Measurements from ENCODE around the gene EXOC4. TPM values are rescaled to one million over a fixed set of nuclear protein-coding genes. Genes with fewer than 3 reads are reported as not detected.

Gene EXOC4
- total RNA-seq, 1 experiment from 2014 or later, result 71.0 TPM

DNA sequence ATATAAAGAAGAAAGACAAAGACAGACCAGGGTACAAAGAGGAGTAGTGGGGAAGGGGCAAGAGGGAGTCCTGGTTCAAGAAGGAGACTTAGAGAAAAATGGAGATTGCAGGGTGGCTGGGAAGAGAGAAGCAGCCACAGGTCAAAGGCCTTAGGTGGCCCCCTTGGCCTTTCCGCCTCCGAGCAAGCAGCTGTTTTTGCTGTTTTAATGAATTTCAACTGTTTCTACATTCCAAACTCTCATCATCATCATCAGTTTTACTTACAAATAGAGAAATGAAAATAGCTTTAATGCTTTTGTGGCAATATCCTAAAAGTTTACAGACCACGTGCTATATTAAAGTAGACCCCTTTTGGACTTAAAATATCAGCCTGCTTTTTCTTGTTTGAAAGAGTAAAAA, 399.7 kb downstream of the EXOC4 start:
- POLR2A ChIA-PET, result no interaction called here
- TF ChIP-seq, protein P1, sequence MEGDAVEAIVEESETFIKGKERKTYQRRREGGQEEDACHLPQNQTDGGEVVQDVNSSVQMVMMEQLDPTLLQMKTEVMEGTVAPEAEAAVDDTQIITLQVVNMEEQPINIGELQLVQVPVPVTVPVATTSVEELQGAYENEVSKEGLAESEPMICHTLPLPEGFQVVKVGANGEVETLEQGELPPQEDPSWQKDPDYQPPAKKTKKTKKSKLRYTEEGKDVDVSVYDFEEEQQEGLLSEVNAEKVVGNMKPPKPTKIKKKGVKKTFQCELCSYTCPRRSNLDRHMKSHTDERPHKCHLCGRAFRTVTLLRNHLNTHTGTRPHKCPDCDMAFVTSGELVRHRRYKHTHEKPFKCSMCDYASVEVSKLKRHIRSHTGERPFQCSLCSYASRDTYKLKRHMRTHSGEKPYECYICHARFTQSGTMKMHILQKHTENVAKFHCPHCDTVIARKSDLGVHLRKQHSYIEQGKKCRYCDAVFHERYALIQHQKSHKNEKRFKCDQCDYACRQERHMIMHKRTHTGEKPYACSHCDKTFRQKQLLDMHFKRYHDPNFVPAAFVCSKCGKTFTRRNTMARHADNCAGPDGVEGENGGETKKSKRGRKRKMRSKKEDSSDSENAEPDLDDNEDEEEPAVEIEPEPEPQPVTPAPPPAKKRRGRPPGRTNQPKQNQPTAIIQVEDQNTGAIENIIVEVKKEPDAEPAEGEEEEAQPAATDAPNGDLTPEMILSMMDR (IDR thresholded peaks at IDR 0.05), result no peak
- no peak for TF ChIP-seq POLR2AphosphoS5 (IDR thresholded peaks at IDR 0.05; ENCODE audit: low read depth, low read length)
- no peak for TF ChIP-seq SIN3A (IDR thresholded peaks at IDR 0.05; ENCODE audit: borderline replicate concordance, insufficient read depth, low read depth, low read length)
- no peak for TF ChIP-seq TCF7L2 (IDR thresholded peaks at IDR 0.05; ENCODE audit: low read depth, low read length)
- in situ Hi-C loops (cut with HindIII; ENCODE audit: low pct_unique_long_range_greater_than_20kb, low sequenced_read_pairs), result no loop called here
- Histone ChIP-seq H3K27ac (ENCODE audit: low read length) (no peak overlapping the region), H3K4me3 (ENCODE audit: low read depth in 2 of 2, low read length in 2 of 2) (no peak overlapping the region), H3K36me3 (ENCODE audit: control insufficient read depth, insufficient read depth, low read length) (no peaks in the 10 kb centered on the region), H3K4me1 (ENCODE audit: control insufficient read depth, insufficient read depth, low read length) (no peaks in the 10 kb centered on the region), H3K9me3 (ENCODE audit: control insufficient read depth, insufficient read depth, low read depth, low read length) (no peaks in the 10 kb centered on the region), H3K27me3 (ENCODE audit: control insufficient read depth, insufficient read depth, low read length) (no peaks in the 10 kb centered on the region)
- CTCF ChIA-PET, result no interaction called here
- intact Hi-C loops (cut with micrococcal nuclease; ENCODE audit: unreplicated experiment), result no loop called here
- DNase-seq (ENCODE audit: low read depth, low spot score) (no peak), ATAC-seq (no peak)
- BruUV-seq (replicated peaks), result no TSS peak

DNA sequence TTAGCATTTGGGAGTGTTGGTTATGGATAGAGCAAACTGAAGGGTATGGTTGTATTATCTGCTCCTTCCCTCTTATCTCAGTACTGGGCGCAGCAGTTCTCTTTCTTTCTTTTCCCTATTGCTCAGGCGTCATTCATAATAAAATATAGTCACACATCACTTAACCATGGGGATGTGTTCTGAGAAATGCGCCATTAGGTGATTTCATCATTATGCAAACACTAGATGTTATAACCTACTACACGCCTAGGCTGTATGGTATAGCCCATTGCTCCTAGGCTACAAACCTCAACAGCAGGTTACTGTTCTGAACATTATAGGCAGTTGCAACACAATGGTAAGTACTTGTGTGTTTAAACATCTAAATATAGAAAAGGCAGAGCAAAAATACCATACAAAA, 401.7 kb downstream of the EXOC4 start:
- Histone ChIP-seq H3K27ac (ENCODE audit: low read length) (no peak overlapping the region), H3K4me1 (ENCODE audit: control insufficient read depth, insufficient read depth, low read length) (no peaks in the 10 kb centered on the region), H3K9me3 (ENCODE audit: control insufficient read depth, insufficient read depth, low read depth, low read length) (no peaks in the 10 kb centered on the region), H3K4me3 (ENCODE audit: low read depth in 2 of 2, low read length in 2 of 2) (no peak overlapping the region), H3K27me3 (ENCODE audit: control insufficient read depth, insufficient read depth, low read length) (no peaks in the 10 kb centered on the region), H3K36me3 (ENCODE audit: control insufficient read depth, insufficient read depth, low read length) (no peaks in the 10 kb centered on the region)
- in situ Hi-C loops (cut with HindIII; ENCODE audit: low pct_unique_long_range_greater_than_20kb, low sequenced_read_pairs) (no loop called here), intact Hi-C loops (cut with micrococcal nuclease; ENCODE audit: unreplicated experiment) (no loop called here)
- no peak for DNase-seq (ENCODE audit: low read depth, low spot score)
- BruUV-seq (replicated peaks), result no TSS peak
- ChIA-PET POLR2A (no interaction called here), CTCF (no interaction called here)
- TF ChIP-seq SIN3A (IDR thresholded peaks at IDR 0.05; ENCODE audit: borderline replicate concordance, insufficient read depth, low read depth, low read length) (no peak), POLR2AphosphoS5 (IDR thresholded peaks at IDR 0.05; ENCODE audit: low read depth, low read length) (no peak), TCF7L2 (IDR thresholded peaks at IDR 0.05; ENCODE audit: low read depth, low read length) (no peak)
- TF ChIP-seq, protein P2, sequence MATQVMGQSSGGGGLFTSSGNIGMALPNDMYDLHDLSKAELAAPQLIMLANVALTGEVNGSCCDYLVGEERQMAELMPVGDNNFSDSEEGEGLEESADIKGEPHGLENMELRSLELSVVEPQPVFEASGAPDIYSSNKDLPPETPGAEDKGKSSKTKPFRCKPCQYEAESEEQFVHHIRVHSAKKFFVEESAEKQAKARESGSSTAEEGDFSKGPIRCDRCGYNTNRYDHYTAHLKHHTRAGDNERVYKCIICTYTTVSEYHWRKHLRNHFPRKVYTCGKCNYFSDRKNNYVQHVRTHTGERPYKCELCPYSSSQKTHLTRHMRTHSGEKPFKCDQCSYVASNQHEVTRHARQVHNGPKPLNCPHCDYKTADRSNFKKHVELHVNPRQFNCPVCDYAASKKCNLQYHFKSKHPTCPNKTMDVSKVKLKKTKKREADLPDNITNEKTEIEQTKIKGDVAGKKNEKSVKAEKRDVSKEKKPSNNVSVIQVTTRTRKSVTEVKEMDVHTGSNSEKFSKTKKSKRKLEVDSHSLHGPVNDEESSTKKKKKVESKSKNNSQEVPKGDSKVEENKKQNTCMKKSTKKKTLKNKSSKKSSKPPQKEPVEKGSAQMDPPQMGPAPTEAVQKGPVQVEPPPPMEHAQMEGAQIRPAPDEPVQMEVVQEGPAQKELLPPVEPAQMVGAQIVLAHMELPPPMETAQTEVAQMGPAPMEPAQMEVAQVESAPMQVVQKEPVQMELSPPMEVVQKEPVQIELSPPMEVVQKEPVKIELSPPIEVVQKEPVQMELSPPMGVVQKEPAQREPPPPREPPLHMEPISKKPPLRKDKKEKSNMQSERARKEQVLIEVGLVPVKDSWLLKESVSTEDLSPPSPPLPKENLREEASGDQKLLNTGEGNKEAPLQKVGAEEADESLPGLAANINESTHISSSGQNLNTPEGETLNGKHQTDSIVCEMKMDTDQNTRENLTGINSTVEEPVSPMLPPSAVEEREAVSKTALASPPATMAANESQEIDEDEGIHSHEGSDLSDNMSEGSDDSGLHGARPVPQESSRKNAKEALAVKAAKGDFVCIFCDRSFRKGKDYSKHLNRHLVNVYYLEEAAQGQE (IDR thresholded peaks at IDR 0.05; ENCODE audit: insufficient read depth in 1 of 2, low read depth in 2 of 2, low read length in 1 of 2), result no peak
- TF ChIP-seq, protein P1 (IDR thresholded peaks at IDR 0.05), result no peak
- ATAC-seq, result no peak

Measured in Panc1 (cell line).